NCI-H1694 treated with DMSO at 0.1 percent for 48 hours (cell line): Measurements from ENCODE around the gene FGF14.
"Not testable (repeated sequence)": the region's sequence is repeated elsewhere in the genome, so short reads cannot be mapped to it uniquely, and the experiment has no call there.

Experiments
- DNase-seq: peaks from one replicate; lab custom pipeline; 2025; lab: John Stamatoyannopoulos, UW

Gene FGF14

GRCh38 chr13:102040812-102041211 is 361.0 kb downstream of the FGF14 start:
- no peak for DNase-seq

GRCh38 chr13:102039264-102039663 is 362.6 kb downstream of the FGF14 start:
- no peak for DNase-seq

GRCh38 chr13:102038787-102039186 is 363.1 kb downstream of the FGF14 start:
- DNase-seq = no peak

GRCh38 chr13:102035969-102036368 is 365.9 kb downstream of the FGF14 start:
- DNase-seq = no peak

- DNase-seq = peak; percentile 32
Measured at GRCh38 chr13:102033857-102034331, 368.0 kb downstream of the FGF14 start.

GRCh38 chr13:102033386-102033785 is 368.5 kb downstream of the FGF14 start:
- no peak for DNase-seq

- DNase-seq = peak; percentile 49
Measured at GRCh38 chr13:102028868-102029267, 373.0 kb downstream of the FGF14 start.

- no peak for DNase-seq
Measured at GRCh38 chr13:102028206-102028605, 373.6 kb downstream of the FGF14 start.

GRCh38 chr13:102021777-102022176 is 380.1 kb downstream of the FGF14 start:
- DNase-seq = no peak

- no peak for DNase-seq
Measured at GRCh38 chr13:102020611-102021216, 381.1 kb downstream of the FGF14 start.

- DNase-seq = no peak
Measured at GRCh38 chr13:102018716-102019115, 383.1 kb downstream of the FGF14 start.

GRCh38 chr13:102017248-102017647 is 384.6 kb downstream of the FGF14 start:
- no peak for DNase-seq

- no peak for DNase-seq
Measured at GRCh38 chr13:102012299-102013293, 389.3 kb downstream of the FGF14 start.

- not testable (repeated sequence) for DNase-seq
Measured at GRCh38 chr13:102011455-102011854, 390.4 kb downstream of the FGF14 start.

- no peak for DNase-seq
Measured at GRCh38 chr13:102003848-102004570, 397.8 kb downstream of the FGF14 start.

- DNase-seq = no peak
Measured at GRCh38 chr13:102002287-102002686, 399.6 kb downstream of the FGF14 start.

GRCh38 chr13:102000764-102001163 is 401.1 kb downstream of the FGF14 start:
- DNase-seq = no peak

GRCh38 chr13:101998129-101998528 is 403.7 kb downstream of the FGF14 start:
- no peak for DNase-seq

- DNase-seq = no peak
Measured at GRCh38 chr13:101996954-101997353, 404.9 kb downstream of the FGF14 start.

- DNase-seq = no peak
Measured at GRCh38 chr13:101989798-101990350, 412.0 kb downstream of the FGF14 start.

- no peak for DNase-seq
Measured at GRCh38 chr13:101988140-101988539, 413.7 kb downstream of the FGF14 start.

GRCh38 chr13:101986316-101986715 is 415.5 kb downstream of the FGF14 start:
- no peak for DNase-seq
